ENCODE data around the gene CACNA2D4.

CACNA2D4 gene

DNA sequence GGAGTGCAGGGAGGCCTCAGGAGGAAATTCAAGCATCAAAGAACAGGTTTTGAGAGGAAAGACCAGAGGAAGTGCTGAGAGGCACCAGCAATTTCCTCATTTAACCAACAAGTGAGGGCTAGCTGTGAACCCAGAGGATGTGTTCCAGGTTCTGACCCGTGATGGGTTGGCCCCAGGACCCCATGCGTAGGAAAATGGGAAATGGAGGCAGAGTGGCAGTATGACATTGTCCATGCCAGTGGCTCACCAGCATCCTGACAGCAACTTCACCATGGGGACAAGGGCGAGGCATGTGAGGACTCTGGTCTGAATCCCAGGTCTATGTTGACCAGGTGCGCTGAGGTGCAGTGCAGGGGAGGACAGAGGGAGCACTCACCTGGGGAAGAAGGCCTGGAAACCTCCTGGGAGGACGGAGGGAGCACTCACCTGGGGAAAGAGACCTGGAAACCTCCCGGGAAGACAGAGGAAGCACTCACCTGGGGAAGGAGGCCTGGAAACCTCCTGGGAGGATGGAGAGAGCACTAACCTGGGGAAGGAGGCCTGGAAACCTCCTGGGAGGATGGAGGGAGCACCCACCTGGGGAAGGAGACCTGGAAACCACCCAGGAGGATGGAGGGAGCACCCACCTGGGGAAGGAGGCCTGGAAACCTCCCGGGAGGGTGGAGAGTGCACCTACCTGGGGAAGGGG is 6.7 kb upstream of the CACNA2D4 start:
- H3K4ac ChIP-seq (ENCODE audit: low read depth in 1 of 2, low read length in 2 of 2), result no peak overlapping the region
- H2AFZ ChIP-seq (ENCODE audit: low read depth, low read length), result no peak overlapping the region
- no peaks in the 10 kb centered on the region for H3K9me3 ChIP-seq (ENCODE audit: control insufficient read depth, low read length)
- no peak overlapping the region for H3K4me3 ChIP-seq (ENCODE audit: insufficient read depth in 1 of 2, low read depth in 1 of 2, low read length in 2 of 2)
- H2BK5ac ChIP-seq (ENCODE audit: low read depth, low read length, poor library complexity, severe bottlenecking), result no peak overlapping the region
- no peak overlapping the region for H2BK12ac ChIP-seq (ENCODE audit: low read length in 2 of 2)
- H3K14ac ChIP-seq (ENCODE audit: low read length in 2 of 2), result peak overlapping the region in 1 of 2 experiments; percentile 61
- no peak overlapping the region for H3K4me2 ChIP-seq (ENCODE audit: low read length, poor library complexity, severe bottlenecking)
- H3K79me1 ChIP-seq (replicated peaks; ENCODE audit: low read length, poor library complexity, severe bottlenecking), result no peaks in the 10 kb centered on the region
- no peak overlapping the region for H3K9ac ChIP-seq (ENCODE audit: low read length)
- peaks cover 49 to 76% of the 10 kb centered on the region in 2 experiments for H3K27me3 ChIP-seq (ENCODE audit: control insufficient read depth in 1 of 2, insufficient read depth in 1 of 2, low read length in 2 of 2)
- DNase-seq, result no peak
- WGBS, result 83% methylated on average over 7 of the region's 7 CpGs
- H3K18ac ChIP-seq (ENCODE audit: low read depth in 1 of 2, low read length in 2 of 2), result peak overlapping the region; percentile 4 to 55
- H3K36me3 ChIP-seq (ENCODE audit: control insufficient read depth in 1 of 2, insufficient read depth in 2 of 2, low read depth in 1 of 2, low read length in 2 of 2), result no peaks in the 10 kb centered on the region
- no peak overlapping the region for H3K23ac ChIP-seq (ENCODE audit: low read length in 2 of 2)
- H2AK5ac ChIP-seq (ENCODE audit: low read length, severe bottlenecking), result no peak overlapping the region
- H2BK15ac ChIP-seq (ENCODE audit: low read depth, poor library complexity, severe bottlenecking), result no peak overlapping the region
- no peak overlapping the region for H3K27ac ChIP-seq (ENCODE audit: low read length, poor library complexity, severe bottlenecking)
- no peak overlapping the region for H4K91ac ChIP-seq (ENCODE audit: low read length)
- H3K4me1 ChIP-seq (ENCODE audit: control insufficient read depth, insufficient read depth, low read depth, low read length), result no peaks in the 10 kb centered on the region
- H4K8ac ChIP-seq (ENCODE audit: low read length), result no peak overlapping the region
- H2BK120ac ChIP-seq (ENCODE audit: low read depth, low read length), result no peak overlapping the region

- Histone ChIP-seq H3K14ac (ENCODE audit: low read length in 2 of 2) (no peak overlapping the region), H3K27me3 (ENCODE audit: control insufficient read depth in 1 of 2, insufficient read depth in 1 of 2, low read length in 2 of 2) (peaks cover 37 to 69% of the 10 kb centered on the region in 2 experiments), H3K4me1 (ENCODE audit: control insufficient read depth, insufficient read depth, low read depth, low read length) (no peaks in the 10 kb centered on the region), H3K4me3 (ENCODE audit: insufficient read depth in 1 of 2, low read depth in 1 of 2, low read length in 2 of 2) (no peak overlapping the region), H3K27ac (ENCODE audit: low read length, poor library complexity, severe bottlenecking) (no peak overlapping the region), H3K4me2 (ENCODE audit: low read length, poor library complexity, severe bottlenecking) (no peak overlapping the region), H3K18ac (ENCODE audit: low read depth in 1 of 2, low read length in 2 of 2) (no peak overlapping the region), H4K91ac (ENCODE audit: low read length) (no peak overlapping the region), H2AFZ (ENCODE audit: low read depth, low read length) (no peak overlapping the region), H4K8ac (ENCODE audit: low read length) (no peak overlapping the region), H3K9ac (ENCODE audit: low read length) (no peak overlapping the region), H3K36me3 (ENCODE audit: control insufficient read depth in 1 of 2, insufficient read depth in 2 of 2, low read depth in 1 of 2, low read length in 2 of 2) (no peaks in the 10 kb centered on the region), H2BK5ac (ENCODE audit: low read depth, low read length, poor library complexity, severe bottlenecking) (no peak overlapping the region), H2BK12ac (ENCODE audit: low read length in 2 of 2) (no peak overlapping the region), H3K23ac (ENCODE audit: low read length in 2 of 2) (no peak overlapping the region), H2BK120ac (ENCODE audit: low read depth, low read length) (no peak overlapping the region), H3K9me3 (ENCODE audit: control insufficient read depth, low read length) (no peaks in the 10 kb centered on the region), H2AK5ac (ENCODE audit: low read length, severe bottlenecking) (no peak overlapping the region), H3K79me1 (replicated peaks; ENCODE audit: low read length, poor library complexity, severe bottlenecking) (no peaks in the 10 kb centered on the region), H3K4ac (ENCODE audit: low read depth in 1 of 2, low read length in 2 of 2) (no peak overlapping the region), H2BK15ac (ENCODE audit: low read depth, poor library complexity, severe bottlenecking) (no peak overlapping the region)
- 97% methylated on average over 12 of the region's 12 CpGs for WGBS
- DNase-seq, result no peak
These were observed 4.5 kb upstream of the CACNA2D4 start for GRCh38 chr12:1922985-1923384.

- Histone ChIP-seq H3K18ac (ENCODE audit: low read depth in 1 of 2, low read length in 2 of 2) (no peak overlapping the region), H2BK120ac (ENCODE audit: low read depth, low read length) (no peak overlapping the region)
These were observed 3.7 kb upstream of the CACNA2D4 start for GRCh38 chr12:1922075-1922709.

GRCh38 chr12:1920971-1921370 is 2.5 kb upstream of the CACNA2D4 start:
- no peak overlapping the region for H2AK5ac ChIP-seq (ENCODE audit: low read length, severe bottlenecking)
- no peak overlapping the region for H2BK12ac ChIP-seq (ENCODE audit: low read length in 2 of 2)
- H4K91ac ChIP-seq (ENCODE audit: low read length), result no peak overlapping the region
- no peaks in the 10 kb centered on the region for H3K4me1 ChIP-seq (ENCODE audit: control insufficient read depth, insufficient read depth, low read depth, low read length)
- no peaks in the 10 kb centered on the region for H3K79me1 ChIP-seq (replicated peaks; ENCODE audit: low read length, poor library complexity, severe bottlenecking)
- no peak overlapping the region for H4K8ac ChIP-seq (ENCODE audit: low read length)
- no peak overlapping the region for H3K14ac ChIP-seq (ENCODE audit: low read length in 2 of 2)
- 92% methylated on average over 17 of the region's 17 CpGs for WGBS
- no peak overlapping the region for H3K23ac ChIP-seq (ENCODE audit: low read length in 2 of 2)
- no peak overlapping the region for H3K27ac ChIP-seq (ENCODE audit: low read length, poor library complexity, severe bottlenecking)
- H2BK120ac ChIP-seq (ENCODE audit: low read depth, low read length), result no peak overlapping the region
- no peak for DNase-seq
- H3K27me3 ChIP-seq (ENCODE audit: control insufficient read depth in 1 of 2, insufficient read depth in 1 of 2, low read length in 2 of 2), result peaks cover 28 to 69% of the 10 kb centered on the region in 2 experiments
- no peak overlapping the region for H3K18ac ChIP-seq (ENCODE audit: low read depth in 1 of 2, low read length in 2 of 2)
- H3K4me2 ChIP-seq (ENCODE audit: low read length, poor library complexity, severe bottlenecking), result no peak overlapping the region
- no peak overlapping the region for H3K4me3 ChIP-seq (ENCODE audit: insufficient read depth in 1 of 2, low read depth in 1 of 2, low read length in 2 of 2)
- H3K9me3 ChIP-seq (ENCODE audit: control insufficient read depth, low read length), result no peaks in the 10 kb centered on the region
- H3K9ac ChIP-seq (ENCODE audit: low read length), result no peak overlapping the region
- no peak overlapping the region for H3K4ac ChIP-seq (ENCODE audit: low read depth in 1 of 2, low read length in 2 of 2)
- H2BK15ac ChIP-seq (ENCODE audit: low read depth, poor library complexity, severe bottlenecking), result peak overlapping the region; percentile 46
- no peak overlapping the region for H2BK5ac ChIP-seq (ENCODE audit: low read depth, low read length, poor library complexity, severe bottlenecking)
- no peaks in the 10 kb centered on the region for H3K36me3 ChIP-seq (ENCODE audit: control insufficient read depth in 1 of 2, insufficient read depth in 2 of 2, low read depth in 1 of 2, low read length in 2 of 2)
- H2AFZ ChIP-seq (ENCODE audit: low read depth, low read length), result no peak overlapping the region

More at GRCh38 chr12:1922075-1922709, 3.7 kb upstream of the CACNA2D4 start:
- 89% methylated on average over 40 of the region's 40 CpGs for WGBS
- Histone ChIP-seq H3K4ac (ENCODE audit: low read depth in 1 of 2, low read length in 2 of 2) (no peak overlapping the region), H3K79me1 (replicated peaks; ENCODE audit: low read length, poor library complexity, severe bottlenecking) (no peaks in the 10 kb centered on the region), H2BK5ac (ENCODE audit: low read depth, low read length, poor library complexity, severe bottlenecking) (no peak overlapping the region), H3K27me3 (ENCODE audit: control insufficient read depth in 1 of 2, insufficient read depth in 1 of 2, low read length in 2 of 2) (peaks cover 29 to 69% of the 10 kb centered on the region in 2 experiments), H2BK15ac (ENCODE audit: low read depth, poor library complexity, severe bottlenecking) (no peak overlapping the region), H3K9ac (ENCODE audit: low read length) (no peak overlapping the region), H2AK5ac (ENCODE audit: low read length, severe bottlenecking) (no peak overlapping the region), H2BK12ac (ENCODE audit: low read length in 2 of 2) (no peak overlapping the region), H3K36me3 (ENCODE audit: control insufficient read depth in 1 of 2, insufficient read depth in 2 of 2, low read depth in 1 of 2, low read length in 2 of 2) (no peaks in the 10 kb centered on the region), H3K4me2 (ENCODE audit: low read length, poor library complexity, severe bottlenecking) (no peak overlapping the region), H3K14ac (ENCODE audit: low read length in 2 of 2) (no peak overlapping the region), H3K4me3 (ENCODE audit: insufficient read depth in 1 of 2, low read depth in 1 of 2, low read length in 2 of 2) (no peak overlapping the region), H3K23ac (ENCODE audit: low read length in 2 of 2) (no peak overlapping the region), H4K8ac (ENCODE audit: low read length) (no peak overlapping the region), H2AFZ (ENCODE audit: low read depth, low read length) (no peak overlapping the region), H4K91ac (ENCODE audit: low read length) (no peak overlapping the region), H3K9me3 (ENCODE audit: control insufficient read depth, low read length) (no peaks in the 10 kb centered on the region), H3K4me1 (ENCODE audit: control insufficient read depth, insufficient read depth, low read depth, low read length) (no peaks in the 10 kb centered on the region), H3K27ac (ENCODE audit: low read length, poor library complexity, severe bottlenecking) (no peak overlapping the region)
- DNase-seq, result no peak

All from mesenchymal stem cell (in vitro differentiated cells and primary cell).